H1 (cell line): ENCODE results near the gene ANKRD11. TPM values are rescaled to one million over a fixed set of nuclear protein-coding genes. Genes with fewer than 3 reads are reported as not detected.
"Not testable (repeated sequence)": the region's sequence is repeated elsewhere in the genome, so short reads cannot be mapped to it uniquely, and the experiment has no call there.

ENCODE experiments used
- CTCF ChIA-PET: fragments of 300-600 bp; sonication (Branson Sonifier 250); formaldehyde crosslinking; loops from one replicate; lab custom pipeline; 2021; ENCODE audit not compliant: partially characterized antibody; lab: Charles Lee
- POLR2A ChIA-PET: fragments of 300-600 bp; sonication (Branson Sonifier 250); formaldehyde crosslinking; loops from one replicate; lab custom pipeline; 2021; ENCODE audit warnings: inconsistent platforms; ENCODE audit not compliant: partially characterized antibody; lab: Charles Lee
- DNase-seq, 2 experiments: peaks; one replicate each; pipeline versions ENCODE4 v3.0.0 to v3.0.0-alpha.2; 2010 to 2022; ENCODE audit warnings: low spot score in 2 of 2, low read depth in 1 of 2, mixed read lengths in 1 of 2
- FAIRE-seq: peaks from 2 replicates; lab custom pipeline; 2011; peaks lifted over from hg19 to GRCh38; lab: Jason Lieb, UNC
- H2AFZ ChIP-seq: 2 replicates; pipeline ENCODE4 v1.8.1; 2012; ENCODE audit warnings: low read length, inconsistent platforms
- H2AK5ac ChIP-seq: 2 replicates; pipeline ENCODE4 v1.6.1; 2013; ENCODE audit warnings: low read depth, low read length
- H2BK120ac ChIP-seq: replicated peaks from 2 replicates; pipeline ENCODE3; 2013; ENCODE audit warnings: low read depth, low read length, inconsistent platforms
- H2BK12ac ChIP-seq: 2 replicates; pipeline ENCODE4 v1.6.1; 2013; ENCODE audit warnings: low read depth, low read length
- H2BK15ac ChIP-seq: 2 replicates; pipeline ENCODE4 v1.6.1; 2013; ENCODE audit warnings: low read length
- H2BK20ac ChIP-seq: 2 replicates; pipeline ENCODE4 v1.6.1; 2013; ENCODE audit warnings: low read length
- H2BK5ac ChIP-seq: 2 replicates; pipeline ENCODE4 v1.6.1; 2013; ENCODE audit warnings: low read depth, low read length
- H3K14ac ChIP-seq: 2 replicates; pipeline ENCODE4 v1.6.1; 2013; ENCODE audit warnings: inconsistent platforms; ENCODE audit not compliant: insufficient read length
- H3K18ac ChIP-seq: 2 replicates; pipeline ENCODE4 v1.6.1; 2013; ENCODE audit warnings: low read length; ENCODE audit errors: extremely low read depth
- H3K23ac ChIP-seq: 2 replicates; pipeline ENCODE4 v1.6.1; 2013; ENCODE audit warnings: inconsistent platforms; ENCODE audit not compliant: insufficient read length
- H3K23me2 ChIP-seq: 2 replicates; pipeline ENCODE4 v1.6.1; 2013; ENCODE audit warnings: low read depth, low read length
- H3K27ac ChIP-seq: 2 replicates; pipeline ENCODE4 v1.6.1; 2011; ENCODE audit warnings: low read depth, low read length, inconsistent platforms
- H3K27me3 ChIP-seq, 4 experiments: replicated peaks in 1 of 4; 1 replicate in 1 of 4; 2 replicates in 3 of 4; pipeline versions ENCODE4 v1.6.1 to v1.8.1; 2011 to 2013; ENCODE audit warnings: low read length in 3 of 4, mild to moderate bottlenecking in 3 of 4, inconsistent platforms in 2 of 4, mixed read lengths in 2 of 4, moderate library complexity in 1 of 4; ENCODE audit not compliant: control insufficient read depth in 3 of 4, insufficient read depth in 3 of 4; ENCODE audit errors: extremely low read depth in 1 of 4
- H3K36me3 ChIP-seq, 4 experiments: 2 replicates each; pipeline versions ENCODE4 v1.6.1 to v1.8.1; 2011 to 2013; ENCODE audit warnings: mild to moderate bottlenecking in 4 of 4, low read length in 3 of 4, moderate library complexity in 2 of 4, control low read depth in 1 of 4, inconsistent platforms in 1 of 4; ENCODE audit not compliant: insufficient read depth in 4 of 4, control insufficient read depth in 2 of 4
- H3K4ac ChIP-seq: replicated peaks from 2 replicates; pipeline ENCODE3; 2013; ENCODE audit warnings: low read length, low read depth, mixed read lengths, inconsistent platforms; ENCODE audit not compliant: insufficient read length
- H3K4me1 ChIP-seq, 4 experiments: replicated peaks in 1 of 4; 1 replicate in 1 of 4; 2 replicates in 3 of 4; pipeline versions ENCODE4 v1.6.1 to v1.8.1; 2011 to 2013; ENCODE audit warnings: low read length in 3 of 4, inconsistent platforms in 2 of 4, mixed read lengths in 1 of 4; ENCODE audit not compliant: insufficient read depth in 4 of 4, control insufficient read depth in 3 of 4
- H3K4me2 ChIP-seq, 2 experiments: 2 replicates each; pipeline versions ENCODE4 v1.6.1 to v1.8.1; 2011 to 2013; ENCODE audit warnings: low read depth in 2 of 2, low read length in 2 of 2, control low read depth in 1 of 2, inconsistent platforms in 1 of 2, mild to moderate bottlenecking in 1 of 2; ENCODE audit not compliant: insufficient read depth in 1 of 2
- H3K4me3 ChIP-seq, 4 experiments: fragments of 200-600, 300-600 bp in 1 of 4; sonication (generic), shearing (Covaris generic), sonication (Bioruptor Twin) in 1 of 4; 2 replicates each; pipeline versions ENCODE4 v1.5.1 to v1.8.1; 2011 to 2016; ENCODE audit warnings: low read length in 4 of 4, low read depth in 3 of 4, control low read depth in 2 of 4, inconsistent platforms in 2 of 4, mild to moderate bottlenecking in 2 of 4, mixed read lengths in 1 of 4, moderate library complexity in 1 of 4; ENCODE audit not compliant: insufficient read depth in 2 of 4; ENCODE audit errors: extremely low read depth in 1 of 4
- H3K56ac ChIP-seq: replicated peaks from 2 replicates; pipeline ENCODE3; 2013; ENCODE audit warnings: low read depth, mild to moderate bottlenecking, mixed read lengths, low read length, inconsistent platforms; ENCODE audit not compliant: insufficient read length
- H3K79me1 ChIP-seq: 2 replicates; pipeline ENCODE4 v1.6.1; 2013; ENCODE audit warnings: low read depth, low read length, control low read depth
- H3K79me2 ChIP-seq, 2 experiments: 2 replicates each; pipeline versions ENCODE4 v1.6.1 to v1.8.1; 2012 to 2013; ENCODE audit warnings: low read length in 2 of 2, mild to moderate bottlenecking in 2 of 2, inconsistent platforms in 1 of 2; ENCODE audit not compliant: insufficient read depth in 2 of 2, control insufficient read depth in 1 of 2
- H3K9ac ChIP-seq, 4 experiments: replicated peaks in 1 of 4; 1 replicate in 1 of 4; 2 replicates in 3 of 4; pipeline versions ENCODE4 v1.6.1 to v1.8.1; 2011 to 2013; ENCODE audit warnings: low read depth in 3 of 4, low read length in 3 of 4, control low read depth in 2 of 4, mild to moderate bottlenecking in 2 of 4, moderate library complexity in 2 of 4, inconsistent platforms in 1 of 4; ENCODE audit errors: extremely low read depth in 1 of 4
- H3K9me3 ChIP-seq, 2 experiments: 2 replicates each; pipeline versions ENCODE4 v1.6.1 to v1.8.1; 2012 to 2013; ENCODE audit warnings: mild to moderate bottlenecking in 2 of 2, moderate library complexity in 2 of 2, control low read depth in 1 of 2, inconsistent platforms in 1 of 2, low read depth in 1 of 2, low read length in 1 of 2, mixed read lengths in 1 of 2; ENCODE audit not compliant: insufficient read depth in 2 of 2
- H4K20me1 ChIP-seq, 2 experiments: replicated peaks in 1 of 2; 2 replicates each; pipeline versions ENCODE3 to v1.8.1; 2011 to 2013; ENCODE audit warnings: inconsistent platforms in 2 of 2, low read length in 2 of 2, mild to moderate bottlenecking in 1 of 2; ENCODE audit not compliant: insufficient read depth in 2 of 2, control insufficient read depth in 1 of 2
- H4K5ac ChIP-seq: 2 replicates; pipeline ENCODE4 v1.6.1; 2013; ENCODE audit warnings: low read length, low read depth, mixed read lengths, inconsistent platforms; ENCODE audit not compliant: insufficient read length
- H4K8ac ChIP-seq: 2 replicates; pipeline ENCODE4 v1.8.0; 2013; ENCODE audit warnings: mild to moderate bottlenecking, moderate library complexity, low read length, inconsistent platforms; ENCODE audit not compliant: insufficient read depth; ENCODE audit errors: extremely low read depth
- H4K91ac ChIP-seq: replicated peaks from 2 replicates; pipeline ENCODE3; 2013; ENCODE audit warnings: low read length, mixed read lengths, inconsistent platforms; ENCODE audit not compliant: insufficient read length
- BACH1 ChIP-seq: IDR thresholded peaks from 2 replicates; pipeline ENCODE4 v1.6.1; 2012; ENCODE audit warnings: low read length, improper control_type of control experiment
- WGBS, 2 experiments: shearing (Covaris generic) in 1 of 2; methylation state at CpG; one replicate each; pipeline versions ENCODE4 v1.1.6 to v1.1.7; 2013 to 2015; ENCODE audit warnings: low lambda C conversion rate in 2 of 2, mixed read lengths in 2 of 2, inconsistent platforms in 1 of 2, low coverage in 1 of 2, missing lambda C conversion rate in 1 of 2; ENCODE audit not compliant: insufficient replicate concordance in 2 of 2, insufficient coverage in 1 of 2, insufficient read length in 1 of 2; ENCODE audit errors: extremely low coverage in 1 of 2, missing lambda C conversion rate in 1 of 2; 5-methylcytosine and 5-hydroxymethylcytosine counted together
- polyA plus RNA-seq, 7 experiments: library from polyadenylated mRNA; depleted of rRNA in 3 of 7; stranded (reverse) in 5 of 7; unstranded in 2 of 7; fragments of >200 nt in 5 of 7; fragments of 200-250 nt in 2 of 7; gene quantifications; 1 replicate in 5 of 7; 2 replicates in 1 of 7; 4 replicates in 1 of 7; pipeline versions ENCODE4 v1.2.1 to v1.2.3, GENCODE V29; 2011 to 2013; ENCODE audit warnings: missing spikeins in 2 of 7, mixed read lengths in 2 of 7
- total RNA-seq: library from RNA; stranded (reverse); fragmentation: NEBNext Ultra II Directional; extraction: Animal tissue kit (Norgen Biotek cat#: 25700); gene quantifications from 2 replicates; pipeline ENCODE4 v1.2.1, GENCODE V29; 2021

The ANKRD11 gene
- total and polyA plus RNA-seq, 2 of the 8 experiments (the other 6 are each of a cell fraction or from before 2014, with no cell fraction given): 46.5 to 142 TPM

GRCh38 chr16:89247734-89248075 lies 242.7 kb downstream of the ANKRD11 start:
- 5% methylated on average over 23 of the region's 45 CpGs; no CpG with 5 or more reads in 1 of the 2 experiments for WGBS, 2 experiments
- H3K23ac ChIP-seq, H2BK20ac ChIP-seq, H3K4me1 ChIP-seq, H3K27ac ChIP-seq, H2AK5ac ChIP-seq, H3K56ac ChIP-seq, H2AFZ ChIP-seq, H2BK15ac ChIP-seq, H3K23me2 ChIP-seq, H4K5ac ChIP-seq, H2BK5ac ChIP-seq, FAIRE-seq, H3K9ac ChIP-seq, H4K20me1 ChIP-seq, H4K8ac ChIP-seq, H3K18ac ChIP-seq, H3K36me3 ChIP-seq, H3K14ac ChIP-seq, H3K79me2 ChIP-seq, H3K9me3 ChIP-seq, CTCF ChIA-PET, H2BK120ac ChIP-seq, H3K4ac ChIP-seq, H2BK12ac ChIP-seq, H4K91ac ChIP-seq, DNase-seq, H3K79me1 ChIP-seq: not testable (repeated sequence)
- TF ChIP-seq BACH1: peak; percentile 62; the same call in 1 of the 2 replicates
- Histone ChIP-seq H3K4me2 (peak overlapping the region; percentile 66 to 90), H3K27me3 (peaks cover 0 to 11% (median 6%) of the 10 kb centered on the region in 4 experiments; a peak in 4 of 7 replicates), H3K4me3 (peak overlapping the region; percentile 29 to 72 (median 40))
- POLR2A ChIA-PET: interaction anchor here (0.7 to 2.0 kb wide), 7 partner anchors 8 to 317 kb away, joined by 3 to 6 read pairs (median 5); no protein-coding TSS in a partner anchor
